Measurements from ENCODE around the gene STAT4.

Gene STAT4

GRCh38 chr2:191038741-191039140, 112.1 kb downstream of the STAT4 start:
- no peak for DNase-seq

- no peak for DNase-seq
Observed at GRCh38 chr2:191038241-191038725, 112.5 kb downstream of the STAT4 start.

- DNase-seq = no peak
Observed at GRCh38 chr2:191037351-191037750, 113.4 kb downstream of the STAT4 start.

- DNase-seq = no peak
Observed at GRCh38 chr2:191036363-191036762, 114.4 kb downstream of the STAT4 start.

- no peak for DNase-seq
Observed at GRCh38 chr2:191032588-191033429, 118.0 kb downstream of the STAT4 start.

DNA sequence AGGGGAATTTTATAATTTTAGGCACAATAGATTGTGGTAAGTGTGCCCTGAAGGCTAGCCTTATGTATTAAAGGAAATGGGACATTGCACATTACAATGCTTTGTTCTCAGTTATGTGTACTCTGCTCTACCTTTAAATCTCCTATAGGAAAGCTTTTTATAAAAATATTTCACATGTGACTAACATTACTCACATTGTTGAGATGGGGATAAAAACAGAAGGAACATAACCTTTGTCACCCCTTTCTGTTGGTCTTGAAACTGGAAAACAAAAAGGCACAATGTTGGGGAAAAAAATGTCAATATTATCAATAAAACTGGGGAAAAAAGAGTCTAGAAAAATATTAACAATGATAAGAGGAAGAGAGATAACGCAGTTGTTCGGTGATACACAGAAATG, 119.5 kb downstream of the STAT4 start:
- DNase-seq = no peak

GRCh38 chr2:191030521-191031154, 120.2 kb downstream of the STAT4 start:
- peak; percentile 27 for DNase-seq

GRCh38 chr2:191029280-191029950, 121.4 kb downstream of the STAT4 start:
- DNase-seq = no peak

DNA sequence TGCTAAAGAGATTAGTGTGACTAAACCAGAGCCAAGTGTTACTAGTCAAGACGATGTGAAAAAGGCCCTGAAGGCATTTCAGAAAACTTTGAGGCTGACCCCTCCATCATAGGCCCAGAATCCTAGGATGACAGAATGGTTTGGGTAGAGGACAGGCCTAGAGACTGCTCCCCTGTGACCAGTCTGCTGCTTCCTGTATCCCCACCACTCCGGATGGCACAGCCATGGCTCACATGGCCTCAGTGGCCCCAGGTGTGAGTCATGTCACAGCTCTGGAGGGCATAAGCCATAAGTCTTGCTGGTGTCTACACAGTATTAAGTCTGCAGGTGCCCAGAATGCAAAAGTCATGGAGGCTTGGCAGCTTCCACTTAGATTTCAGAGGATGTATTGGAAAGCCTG, 124.4 kb downstream of the STAT4 start:
- DNase-seq = no peak

- no peak for DNase-seq
Observed at GRCh38 chr2:191025135-191025534, 125.7 kb downstream of the STAT4 start.

- DNase-seq = no peak
Observed at GRCh38 chr2:191023235-191023679, 127.5 kb downstream of the STAT4 start.

DNA sequence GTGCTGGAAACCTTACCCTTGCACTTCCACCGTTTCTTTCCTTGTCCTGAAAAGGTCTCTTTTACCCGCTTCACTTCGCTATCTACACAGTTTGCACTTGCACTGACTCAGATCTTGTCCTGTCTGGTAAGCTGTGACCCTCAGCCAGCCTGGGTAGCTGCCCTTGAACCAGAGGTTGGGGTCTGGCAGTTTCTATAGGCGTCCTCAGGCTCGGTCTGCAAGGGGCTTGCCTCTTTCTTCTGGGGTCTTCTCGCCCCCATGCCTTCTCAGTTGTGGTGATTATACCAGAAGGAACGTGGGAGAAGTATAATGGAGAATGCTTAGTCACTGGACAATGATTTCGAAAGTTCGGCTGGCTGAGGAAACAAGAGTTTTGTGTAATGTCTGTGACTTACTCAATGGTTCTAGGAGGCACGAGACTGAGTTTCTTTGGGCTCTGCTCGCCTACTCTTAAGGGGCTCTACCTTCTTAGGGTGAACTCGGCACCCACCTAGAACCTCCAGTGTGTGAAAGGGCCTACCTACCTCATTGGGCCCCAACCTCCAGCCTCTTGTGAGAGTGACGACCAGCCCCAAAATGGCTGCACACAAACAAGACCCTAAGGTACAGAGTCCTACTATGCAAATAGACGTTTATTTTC, 129.9 kb downstream of the STAT4 start:
- DNase-seq = no peak

GRCh38 chr2:191020221-191020741, 130.5 kb downstream of the STAT4 start:
- peak; percentile 96 for DNase-seq

DNA sequence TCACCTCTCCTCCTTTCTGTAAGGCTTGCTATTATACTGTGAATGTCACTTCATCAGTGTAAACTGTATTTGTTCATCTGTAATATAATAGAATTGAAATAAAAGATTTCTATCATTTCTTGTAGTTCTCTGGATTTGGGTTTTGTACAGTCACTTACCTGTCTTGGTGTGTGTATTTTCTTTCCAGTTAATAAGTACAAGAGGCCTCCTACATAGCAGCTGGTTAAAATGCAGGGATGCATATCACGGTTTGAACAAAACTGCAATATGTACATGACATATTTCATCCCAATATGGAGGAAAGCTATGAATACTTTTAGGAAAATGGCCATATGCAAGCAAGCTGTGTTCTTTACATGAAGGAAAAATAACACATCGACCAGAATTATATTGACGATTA, 131.4 kb downstream of the STAT4 start:
- no peak for DNase-seq

DNA sequence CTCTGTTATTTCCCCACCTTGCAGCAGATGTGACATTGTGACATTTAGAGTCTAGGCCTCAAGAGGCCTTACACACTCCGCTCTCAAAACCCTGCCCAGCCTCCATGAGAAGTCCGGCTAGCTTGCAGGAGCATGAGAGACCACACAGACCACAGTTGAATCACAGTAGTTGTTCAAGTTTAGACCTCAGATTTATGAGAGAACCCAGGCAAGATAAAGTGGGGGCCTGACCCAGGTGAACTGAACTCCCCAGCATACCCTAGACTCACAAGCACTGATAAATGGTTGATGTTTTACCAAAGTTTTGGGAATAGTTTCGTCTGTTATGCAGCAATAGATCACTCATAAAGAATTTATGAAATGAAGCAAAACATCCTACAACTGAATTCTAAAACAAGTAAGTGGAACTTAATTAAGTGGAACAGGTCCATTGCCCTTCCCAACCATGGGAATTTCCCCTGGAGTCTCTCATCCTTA, 132.1 kb downstream of the STAT4 start:
- DNase-seq = no peak

GRCh38 chr2:191018048-191018447, 132.7 kb downstream of the STAT4 start:
- DNase-seq = no peak

DNA sequence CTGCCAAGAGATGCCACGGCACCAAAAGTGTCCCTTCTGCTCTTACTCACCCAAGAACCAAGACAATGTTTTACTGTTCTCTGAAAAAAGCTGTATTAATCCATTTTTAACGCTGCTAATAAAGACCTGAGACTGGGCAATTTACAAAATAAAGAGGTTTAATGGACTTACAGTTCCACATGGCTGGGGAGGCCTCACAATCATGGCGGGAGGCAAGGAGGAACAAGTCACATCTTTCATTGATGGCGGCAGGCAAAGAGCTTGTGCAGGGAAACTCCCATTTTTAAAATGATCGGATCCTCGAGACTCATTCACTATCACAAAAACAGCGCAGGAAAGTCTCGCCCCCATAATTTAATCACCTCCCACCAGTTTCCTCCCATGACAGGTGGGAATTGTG, 135.0 kb downstream of the STAT4 start:
- no peak for DNase-seq

DNA sequence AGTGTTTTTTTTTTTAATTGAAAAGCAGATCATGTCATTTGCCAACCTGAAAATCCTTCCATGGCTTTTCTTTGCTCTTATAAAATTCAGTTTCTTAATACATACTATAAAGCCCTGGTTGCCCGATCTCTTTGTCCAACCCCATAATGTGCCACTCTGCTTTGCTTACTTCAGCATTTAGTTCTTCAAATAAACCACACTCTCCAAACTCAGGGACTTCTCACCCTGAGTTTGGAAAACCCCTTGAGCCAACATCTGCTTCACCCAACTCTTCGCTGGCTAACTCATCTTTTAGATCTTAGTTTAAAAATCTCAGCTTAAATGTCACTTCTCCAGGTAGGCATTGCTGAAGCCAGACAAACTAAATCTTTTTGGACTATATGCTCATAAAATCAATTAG, 135.6 kb downstream of the STAT4 start:
- no peak for DNase-seq

- DNase-seq = no peak
Observed at GRCh38 chr2:191014653-191015020, 136.2 kb downstream of the STAT4 start.

- peak; percentile 88 for DNase-seq
Observed at GRCh38 chr2:191013932-191014652, 136.7 kb downstream of the STAT4 start, which contains the start of gene STAT1. Gene STAT1 (minus strand): TSS chr2:191014171. CDS start chr2:191010003, 4,168 bp downstream.

- no peak for DNase-seq
Observed at GRCh38 chr2:191013682-191013931, 137.2 kb downstream of the STAT4 start.
